Gastrocnemius medialis (tissue), 4 donors: ENCODE measurements around the gene DPP4. TPM values are rescaled to one million over a fixed set of nuclear protein-coding genes. Genes with fewer than 3 reads are reported as not detected.

ENCODE experiments used
- ATAC-seq, 2 donors: fragments of 150-250 bp; one replicate each; pipeline ENCODE4 v1.9.1; 2016
- DNase-seq, 2 donors: peaks; one replicate each; pipeline ENCODE4 v3.0.0-alpha.2; 2019
- H3K27ac ChIP-seq, 4 donors: fragments of 200-600 bp; sonication (generic); 1 replicate in 1 of 4; 2 replicates in 3 of 4; pipeline ENCODE4 v1.5.1; 2016 to 2018; ENCODE audit warnings: mild to moderate bottlenecking in 2 of 4, moderate library complexity in 1 of 4
- H3K27me3 ChIP-seq, 3 donors: fragments of 200-600 bp; sonication (generic) in 2 of 3; 1 replicate in 1 of 3; 2 replicates in 2 of 3; pipeline versions ENCODE4 v1.5.1 to v1.6.0; 2016 to 2019; ENCODE audit warnings: mild to moderate bottlenecking in 1 of 3, moderate library complexity in 1 of 3
- H3K36me3 ChIP-seq, 2 donors: fragments of 200-600 bp; sonication (generic) in 1 of 2; one replicate each; pipeline ENCODE4 v1.5.1; 2017 to 2018
- H3K4me1 ChIP-seq, 2 donors: fragments of 200-600 bp; sonication (generic) in 1 of 2; one replicate each; pipeline ENCODE4 v1.5.1; 2016 to 2017; ENCODE audit warnings: mild to moderate bottlenecking in 2 of 2
- H3K4me3 ChIP-seq, 4 donors: fragments of 200-600 bp; sonication (generic) in 3 of 4; 1 replicate in 1 of 4; 2 replicates in 3 of 4; pipeline ENCODE4 v1.5.1; 2016 to 2019; ENCODE audit warnings: mild to moderate bottlenecking in 2 of 4
- H3K9me3 ChIP-seq, 3 donors: fragments of 200-600 bp; sonication (generic) in 2 of 3; 1 replicate in 1 of 3; 2 replicates in 2 of 3; pipeline ENCODE4 v1.5.1; 2016 to 2019
- POLR2A ChIP-seq, 2 donors: fragments of 450-650 bp; IDR thresholded peaks; one replicate each; pipeline ENCODE4 v1.6.1; 2017; ENCODE audit warnings: antibody characterized with exemption in 2 of 2, mild to moderate bottlenecking in 2 of 2, moderate library complexity in 2 of 2
- in situ Hi-C, 4 donors: fragments of 200-750 bp; cut with MboI; loops; one replicate each; pipeline versions ENCODE4 v1.15.0 to v1.8.0; 2017; ENCODE audit warnings: low sequenced_read_pairs in 4 of 4
- intact Hi-C: fragments of 100-400 bp; cut with DNase I; formaldehyde crosslinking; loops from one replicate; pipeline ENCODE4 v1.15.1; 2023; ENCODE audit warnings: low total_unique reads
- total RNA-seq, 4 donors: library from RNA; depleted of rRNA; stranded (reverse); fragments of >200 nt; gene quantifications; one replicate each; pipeline versions ENCODE4 v1.1.0 to v1.2.3, GENCODE V29; 2016
- TF ChIP-seq, protein P1 (sequence below), 5 experiments: fragments of 450-650 bp in 3 of 5; fragments of 200-600 bp in 2 of 5; sonication (generic) in 2 of 5; IDR thresholded peaks in 4 of 5; conservative IDR thresholded peaks in 1 of 5; 1 replicate in 4 of 5; 2 replicates in 1 of 5; pipeline ENCODE4 v1.5.1; 2016 to 2019; ENCODE audit warnings: antibody characterized with exemption in 5 of 5, mild to moderate bottlenecking in 3 of 5, moderate library complexity in 3 of 5

Gene DPP4
- total RNA-seq, 4 donors from 2014 or later = 2.2 to 7.9 (median 3.7) TPM

DNA sequence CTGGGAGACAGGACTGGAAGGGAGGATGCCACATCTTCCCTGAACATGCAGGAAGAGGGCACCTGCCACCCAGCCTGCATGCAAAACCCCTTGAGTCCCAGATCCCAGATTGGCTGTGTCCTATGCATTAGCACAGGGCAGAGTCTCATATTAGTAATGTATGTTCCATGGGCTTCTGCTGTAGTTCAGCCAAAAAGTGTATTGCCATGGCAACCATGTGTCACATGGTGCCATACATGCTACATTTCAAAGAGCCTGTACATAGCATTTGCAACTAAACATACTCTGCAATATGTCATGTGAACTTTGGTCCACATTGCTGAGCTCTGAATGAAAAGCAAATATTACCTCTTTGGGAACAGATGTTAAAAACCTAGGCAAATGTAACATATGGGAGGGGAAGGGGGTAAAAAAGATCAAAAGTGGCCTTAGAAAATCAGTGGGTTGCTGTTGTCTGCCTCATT, 78.4 kb downstream of the DPP4 start:
- no peaks in the 10 kb centered on the region for H3K9me3 ChIP-seq
- in situ Hi-C loops = no loop called here
- TF ChIP-seq, protein P1, sequence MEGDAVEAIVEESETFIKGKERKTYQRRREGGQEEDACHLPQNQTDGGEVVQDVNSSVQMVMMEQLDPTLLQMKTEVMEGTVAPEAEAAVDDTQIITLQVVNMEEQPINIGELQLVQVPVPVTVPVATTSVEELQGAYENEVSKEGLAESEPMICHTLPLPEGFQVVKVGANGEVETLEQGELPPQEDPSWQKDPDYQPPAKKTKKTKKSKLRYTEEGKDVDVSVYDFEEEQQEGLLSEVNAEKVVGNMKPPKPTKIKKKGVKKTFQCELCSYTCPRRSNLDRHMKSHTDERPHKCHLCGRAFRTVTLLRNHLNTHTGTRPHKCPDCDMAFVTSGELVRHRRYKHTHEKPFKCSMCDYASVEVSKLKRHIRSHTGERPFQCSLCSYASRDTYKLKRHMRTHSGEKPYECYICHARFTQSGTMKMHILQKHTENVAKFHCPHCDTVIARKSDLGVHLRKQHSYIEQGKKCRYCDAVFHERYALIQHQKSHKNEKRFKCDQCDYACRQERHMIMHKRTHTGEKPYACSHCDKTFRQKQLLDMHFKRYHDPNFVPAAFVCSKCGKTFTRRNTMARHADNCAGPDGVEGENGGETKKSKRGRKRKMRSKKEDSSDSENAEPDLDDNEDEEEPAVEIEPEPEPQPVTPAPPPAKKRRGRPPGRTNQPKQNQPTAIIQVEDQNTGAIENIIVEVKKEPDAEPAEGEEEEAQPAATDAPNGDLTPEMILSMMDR (IDR thresholded peaks at IDR 0.05 in 4 of 5, conservative IDR thresholded peaks at IDR 0.05 in 1 of 5) = no peak
- no peak for TF ChIP-seq POLR2A (IDR thresholded peaks at IDR 0.05)

DNA sequence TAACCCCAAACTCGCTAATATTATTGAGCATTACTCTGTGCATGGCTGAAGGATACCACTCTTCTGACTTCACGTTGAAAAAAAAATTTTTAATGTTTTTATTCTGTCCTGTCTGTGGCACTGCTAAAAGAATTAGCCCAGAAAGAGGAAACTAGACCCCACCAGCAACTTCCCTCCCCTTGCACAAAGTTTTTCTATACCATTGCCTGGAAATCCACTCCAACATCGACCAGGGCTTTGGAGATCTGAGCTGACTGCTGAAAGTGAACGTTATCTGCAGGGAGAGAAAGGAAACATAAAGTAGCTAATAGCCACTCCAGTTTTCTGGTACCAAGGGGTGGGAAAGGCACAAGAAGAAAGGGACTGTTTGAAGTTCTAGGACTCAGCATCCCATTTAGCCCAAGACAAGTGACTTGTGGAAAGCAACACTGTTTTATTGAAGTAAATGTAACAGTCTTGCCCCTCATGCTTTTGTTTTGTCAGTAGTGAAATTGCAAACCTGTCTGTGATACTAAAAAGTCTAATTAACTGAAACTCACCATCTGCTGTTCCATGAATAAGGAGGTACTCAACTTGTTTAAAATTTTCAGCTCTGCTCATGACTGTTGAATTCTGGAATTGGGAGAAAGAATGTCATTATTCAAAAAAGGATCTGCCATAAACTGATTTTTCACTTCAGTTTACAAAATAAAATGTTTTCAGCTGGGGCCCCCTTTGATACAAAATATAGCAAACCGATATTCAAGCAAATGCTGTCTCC, 79.1 kb downstream of the DPP4 start:
- no peak for TF ChIP-seq POLR2A (IDR thresholded peaks at IDR 0.05)
- TF ChIP-seq, protein P1 (IDR thresholded peaks at IDR 0.05 in 4 of 5, conservative IDR thresholded peaks at IDR 0.05 in 1 of 5) = no peak
- Histone ChIP-seq H3K9me3 (no peaks in the 10 kb centered on the region), H3K4me3 (no peak overlapping the region), H3K27ac (no peak overlapping the region), H3K27me3 (peaks cover 0 to 2% (median 0%) of the 10 kb centered on the region in 3 donors), H3K36me3 (no peaks in the 10 kb centered on the region), H3K4me1 (no peaks in the 10 kb centered on the region)
- ATAC-seq = no peak
- intact Hi-C loops (no loop called here), in situ Hi-C loops (no loop called here)
- DNase-seq = no peak

More for the DNA sequence above, 78.4 kb downstream of the DPP4 start:
- intact Hi-C loops = no loop called here
- H3K27me3 ChIP-seq = peaks cover 0 to 2% (median 0%) of the 10 kb centered on the region in 3 donors
- no peak overlapping the region for H3K27ac ChIP-seq
- H3K36me3 ChIP-seq = no peaks in the 10 kb centered on the region
- no peak for ATAC-seq
- no peak overlapping the region for H3K4me3 ChIP-seq
- DNase-seq = no peak
- H3K4me1 ChIP-seq = no peaks in the 10 kb centered on the region

DNA sequence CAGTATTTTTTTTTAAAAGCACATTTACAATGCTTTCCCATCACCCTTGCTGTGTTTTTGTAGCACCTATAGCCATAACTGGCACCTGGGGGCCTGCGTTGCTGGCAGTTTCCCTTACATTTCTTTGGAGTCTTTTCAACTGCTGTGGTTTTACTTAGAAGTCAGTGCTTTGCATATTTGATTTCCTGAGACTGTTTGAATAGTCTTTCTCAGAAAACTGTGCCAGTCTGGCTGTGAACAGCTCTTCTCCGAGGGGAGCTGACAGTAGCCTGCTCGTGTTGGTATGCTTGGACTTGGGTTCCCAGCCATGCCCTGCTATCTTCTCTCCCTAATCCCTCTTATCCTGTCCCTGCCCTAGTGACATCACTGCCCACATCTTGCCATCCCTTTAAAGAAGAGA, 81.5 kb downstream of the DPP4 start:
- Histone ChIP-seq H3K36me3 (no peaks in the 10 kb centered on the region), H3K4me1 (no peaks in the 10 kb centered on the region), H3K9me3 (no peaks in the 10 kb centered on the region), H3K27me3 (no peaks in the 10 kb centered on the region), H3K4me3 (no peak overlapping the region), H3K27ac (no peak overlapping the region)
- DNase-seq = no peak
- in situ Hi-C loops (no loop called here), intact Hi-C loops (no loop called here)
- TF ChIP-seq, protein P1 (IDR thresholded peaks at IDR 0.05 in 4 of 5, conservative IDR thresholded peaks at IDR 0.05 in 1 of 5) = no peak
- no peak for TF ChIP-seq POLR2A (IDR thresholded peaks at IDR 0.05)
- ATAC-seq = no peak

DNA sequence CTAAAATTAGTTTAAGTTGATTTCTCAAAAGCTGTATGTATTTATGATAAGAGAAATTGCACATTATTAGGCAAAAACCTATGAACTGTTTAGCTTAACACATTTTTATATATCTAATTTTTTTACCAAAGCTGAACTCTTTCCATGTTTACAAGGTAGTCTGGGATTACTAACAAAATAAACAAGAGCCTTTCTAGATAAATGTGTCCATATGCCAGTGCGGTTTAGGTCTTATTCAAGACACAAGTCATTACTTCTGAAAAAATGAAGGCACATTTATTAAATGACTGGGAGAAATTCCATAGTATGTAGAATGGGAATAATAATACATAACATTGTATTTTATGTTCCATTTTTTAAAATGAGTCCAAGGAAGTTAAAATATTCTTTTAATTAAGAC, 82.0 kb downstream of the DPP4 start:
- H3K9me3 ChIP-seq = no peaks in the 10 kb centered on the region
- H3K36me3 ChIP-seq = no peaks in the 10 kb centered on the region
- ATAC-seq = no peak
- H3K4me1 ChIP-seq = no peaks in the 10 kb centered on the region
- TF ChIP-seq, protein P1 (IDR thresholded peaks at IDR 0.05 in 4 of 5, conservative IDR thresholded peaks at IDR 0.05 in 1 of 5) = no peak
- TF ChIP-seq POLR2A (IDR thresholded peaks at IDR 0.05) = no peak
- in situ Hi-C loops (no loop called here), intact Hi-C loops (no loop called here)
- no peak for DNase-seq
- no peak overlapping the region for H3K4me3 ChIP-seq
- H3K27ac ChIP-seq = no peak overlapping the region
- no peaks in the 10 kb centered on the region for H3K27me3 ChIP-seq
